GM12801 (cell line): ENCODE results near the gene RNU6-8.

Source experiments
- TF ChIP-seq, protein P1 (sequence below): IDR thresholded peaks from one replicate; pipeline ENCODE4 v1.5.1; 2011; ENCODE audit warnings: control low read depth; ENCODE audit not compliant: insufficient read length; ENCODE audit errors: extremely low read depth

RNU6-8 gene

DNA sequence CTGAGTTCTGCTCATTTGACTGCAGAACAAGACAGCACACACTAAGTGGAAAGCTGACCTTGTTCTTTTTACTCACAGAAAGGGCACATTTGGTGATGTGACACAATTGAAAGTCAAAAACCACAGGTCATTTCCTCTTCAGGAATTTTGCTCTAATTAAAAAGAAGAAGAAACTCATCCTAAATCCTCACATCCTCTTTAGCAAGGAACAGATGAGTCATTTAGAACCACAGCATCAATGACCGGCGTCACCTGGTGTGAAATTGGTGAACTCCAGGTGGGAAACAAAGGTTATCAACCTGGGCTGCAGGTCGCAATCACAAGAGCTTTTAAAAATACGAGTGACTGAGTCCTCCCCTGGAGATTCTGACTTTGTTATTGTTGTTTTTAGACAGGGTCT is 2.9 kb upstream of the RNU6-8 start:
- TF ChIP-seq, protein P1, sequence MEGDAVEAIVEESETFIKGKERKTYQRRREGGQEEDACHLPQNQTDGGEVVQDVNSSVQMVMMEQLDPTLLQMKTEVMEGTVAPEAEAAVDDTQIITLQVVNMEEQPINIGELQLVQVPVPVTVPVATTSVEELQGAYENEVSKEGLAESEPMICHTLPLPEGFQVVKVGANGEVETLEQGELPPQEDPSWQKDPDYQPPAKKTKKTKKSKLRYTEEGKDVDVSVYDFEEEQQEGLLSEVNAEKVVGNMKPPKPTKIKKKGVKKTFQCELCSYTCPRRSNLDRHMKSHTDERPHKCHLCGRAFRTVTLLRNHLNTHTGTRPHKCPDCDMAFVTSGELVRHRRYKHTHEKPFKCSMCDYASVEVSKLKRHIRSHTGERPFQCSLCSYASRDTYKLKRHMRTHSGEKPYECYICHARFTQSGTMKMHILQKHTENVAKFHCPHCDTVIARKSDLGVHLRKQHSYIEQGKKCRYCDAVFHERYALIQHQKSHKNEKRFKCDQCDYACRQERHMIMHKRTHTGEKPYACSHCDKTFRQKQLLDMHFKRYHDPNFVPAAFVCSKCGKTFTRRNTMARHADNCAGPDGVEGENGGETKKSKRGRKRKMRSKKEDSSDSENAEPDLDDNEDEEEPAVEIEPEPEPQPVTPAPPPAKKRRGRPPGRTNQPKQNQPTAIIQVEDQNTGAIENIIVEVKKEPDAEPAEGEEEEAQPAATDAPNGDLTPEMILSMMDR, result no peak

DNA sequence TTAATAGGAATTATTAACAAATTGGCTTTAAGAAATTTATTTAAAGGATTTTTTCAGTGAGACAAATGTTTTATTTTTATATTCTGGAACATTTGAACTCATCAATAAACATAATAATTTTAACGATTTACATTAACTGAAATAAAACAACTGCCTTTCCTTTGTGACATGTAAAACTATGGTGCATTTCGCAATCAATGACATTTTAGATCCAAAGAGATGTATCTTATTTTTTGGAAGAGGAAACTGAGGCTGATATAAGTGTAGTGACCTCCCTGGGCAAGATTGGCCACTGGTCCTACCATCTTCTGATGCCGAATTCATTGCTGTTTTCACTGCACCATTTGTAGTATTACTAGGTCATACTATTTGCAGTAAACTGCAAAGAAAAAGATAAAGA is 2.5 kb upstream of the RNU6-8 start:
- TF ChIP-seq, protein P1, result no peak

DNA sequence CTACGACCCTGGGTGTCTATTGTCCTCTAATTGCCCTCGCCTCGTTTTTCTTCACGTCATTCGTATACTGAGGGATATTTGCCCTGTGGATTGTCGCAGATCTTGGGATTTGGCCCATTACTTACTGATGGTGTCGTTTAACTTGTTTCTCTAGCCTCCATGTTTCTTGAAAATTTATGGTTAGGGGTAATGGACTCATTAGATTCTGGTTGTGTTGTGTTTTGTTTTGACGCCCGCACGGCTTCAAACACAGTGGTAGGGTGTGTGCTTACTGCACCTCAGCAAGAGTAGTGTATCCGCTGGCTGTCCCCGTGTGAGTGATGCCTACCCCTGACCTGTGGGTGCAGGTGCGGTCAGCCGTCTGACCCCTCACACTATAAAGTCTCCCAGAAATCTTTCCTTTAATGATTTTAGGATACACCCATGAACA is 874 bp upstream of the RNU6-8 start:
- TF ChIP-seq, protein P1, result no peak

DNA sequence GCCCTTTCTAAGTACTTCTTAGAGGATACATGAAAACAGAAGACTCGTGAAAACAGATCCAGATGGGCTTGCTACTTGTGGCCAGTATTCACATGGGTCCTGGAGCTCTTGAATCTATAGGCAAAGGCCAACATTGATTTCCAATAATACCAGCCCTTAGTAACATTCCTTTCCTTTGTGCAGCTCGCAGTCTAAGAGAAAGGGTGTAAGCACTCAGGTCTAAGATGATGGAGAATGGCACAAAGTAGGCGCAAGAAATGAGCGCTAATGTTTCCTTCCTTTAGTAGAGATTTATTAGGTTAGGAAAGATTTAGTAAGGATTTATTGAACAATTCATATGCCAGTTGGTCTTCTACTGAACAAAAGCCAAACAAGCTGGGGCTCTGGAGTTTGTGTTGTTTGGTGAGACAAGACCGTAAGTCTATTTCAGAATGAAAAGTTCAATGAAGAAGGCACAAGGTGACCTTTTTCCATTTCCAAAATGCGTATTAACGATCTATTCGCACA is 525 bp downstream of the RNU6-8 start:
- TF ChIP-seq, protein P1, result no peak

DNA sequence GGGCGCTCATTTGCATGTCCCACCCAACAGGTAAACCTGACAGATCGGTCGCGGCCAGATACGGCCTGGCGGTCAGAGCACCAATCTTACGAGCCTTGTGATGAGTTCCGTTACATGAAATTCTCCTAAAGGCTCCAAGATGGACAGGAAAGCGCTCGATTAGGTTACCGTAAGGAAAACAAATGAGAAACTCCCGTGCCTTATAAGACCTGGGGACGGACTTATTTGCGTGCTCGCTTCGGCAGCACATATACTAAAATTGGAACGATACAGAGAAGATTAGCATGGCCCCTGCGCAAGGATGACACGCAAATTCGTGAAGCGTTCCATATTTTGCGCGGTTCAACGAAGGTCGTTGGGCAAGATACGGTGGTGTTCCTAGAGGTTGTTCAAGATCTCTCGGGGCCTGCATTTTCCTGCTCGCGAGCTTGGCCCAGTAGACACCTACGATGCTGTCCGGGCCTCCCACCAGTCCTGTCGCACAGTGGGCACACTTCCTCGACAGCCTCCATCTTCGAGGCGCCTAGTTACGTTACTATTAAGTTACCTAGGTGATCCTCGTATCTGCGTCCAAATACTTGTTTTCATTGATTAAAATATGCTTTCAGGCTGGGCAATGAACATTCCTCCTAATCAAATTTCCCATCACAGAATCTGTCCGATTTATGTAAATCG is 1.1 kb downstream of the RNU6-8 start, which contains the start of gene RNU6-7:
Gene RNU6-7, plus strand, starts transcription at position 230 of the 675 bp plus-strand sequence.
- TF ChIP-seq, protein P1, result no peak

DNA sequence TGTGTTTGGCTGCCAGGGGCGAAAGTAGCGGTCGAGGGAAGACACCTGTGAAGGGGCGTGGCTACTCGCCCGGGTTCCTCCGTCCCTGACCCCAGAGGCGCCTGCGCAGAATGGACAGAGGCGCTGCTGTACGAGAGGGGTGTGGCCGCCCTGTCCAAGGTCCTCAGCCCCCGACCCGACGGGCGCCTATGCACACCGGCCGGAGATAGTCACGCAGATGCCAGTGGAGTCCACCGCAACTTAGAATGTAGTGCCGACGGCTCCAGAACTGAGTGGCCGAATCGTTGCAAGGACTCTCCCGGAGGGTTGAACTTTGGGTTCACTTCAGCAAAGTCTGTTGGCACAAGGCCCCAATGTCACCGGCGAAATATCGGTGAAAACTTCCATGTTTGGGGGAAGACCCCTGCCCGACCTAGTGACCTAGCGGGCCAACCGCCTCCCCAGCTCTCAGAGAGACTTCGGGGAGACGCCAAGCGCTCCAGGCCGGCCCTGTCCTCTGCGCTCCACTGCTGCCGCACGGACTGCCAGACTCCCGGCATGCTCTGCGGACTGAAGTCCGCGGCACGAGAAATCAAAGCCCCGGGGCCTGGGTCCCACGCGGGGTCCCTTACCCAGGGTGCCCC is 1.8 kb downstream of the RNU6-8 start:
- TF ChIP-seq, protein P1, result no peak

DNA sequence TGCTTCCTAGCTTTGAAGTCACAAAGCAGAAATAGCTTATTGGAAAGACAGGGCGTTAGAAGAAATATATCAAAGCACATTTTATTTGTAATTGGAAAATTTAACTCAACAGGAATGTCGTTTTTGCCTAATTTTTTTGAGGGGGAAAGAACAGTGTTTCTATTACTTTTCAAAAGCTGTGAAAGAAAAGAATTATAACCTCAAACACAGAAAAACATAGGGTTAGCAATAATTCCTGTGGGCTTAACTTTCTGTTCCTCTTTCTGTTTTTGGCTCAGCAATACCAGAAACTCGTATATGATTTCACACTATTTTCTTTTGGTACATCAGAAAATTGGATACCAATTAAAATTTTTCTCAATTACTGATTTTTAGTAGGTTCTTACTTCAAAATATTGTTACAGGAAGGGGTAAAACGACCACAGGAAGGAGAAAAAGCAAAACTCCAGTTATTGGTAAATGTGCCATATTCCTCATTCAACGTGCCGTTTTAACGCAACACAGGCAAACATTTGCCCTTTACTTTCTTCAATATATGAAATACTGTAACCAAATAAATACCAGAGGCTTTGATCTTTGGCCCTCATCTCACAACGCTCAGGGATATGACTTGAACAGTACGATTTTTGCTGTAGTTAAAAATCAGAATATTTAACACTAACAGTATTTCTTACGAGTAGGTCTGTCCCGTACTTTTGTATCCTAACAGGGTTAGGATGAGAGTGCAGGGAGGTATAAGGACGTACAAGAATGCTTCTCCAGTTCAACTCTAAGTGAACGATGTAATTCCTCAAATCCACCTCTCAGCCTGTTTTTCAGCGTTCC is 2.5 kb downstream of the RNU6-8 start:
- TF ChIP-seq, protein P1, result no peak
